ENCODE data around the gene ISX.
"Not testable (repeated sequence)": the region's sequence is repeated elsewhere in the genome, so short reads cannot be mapped to it uniquely, and the experiment has no call there.

DNA sequence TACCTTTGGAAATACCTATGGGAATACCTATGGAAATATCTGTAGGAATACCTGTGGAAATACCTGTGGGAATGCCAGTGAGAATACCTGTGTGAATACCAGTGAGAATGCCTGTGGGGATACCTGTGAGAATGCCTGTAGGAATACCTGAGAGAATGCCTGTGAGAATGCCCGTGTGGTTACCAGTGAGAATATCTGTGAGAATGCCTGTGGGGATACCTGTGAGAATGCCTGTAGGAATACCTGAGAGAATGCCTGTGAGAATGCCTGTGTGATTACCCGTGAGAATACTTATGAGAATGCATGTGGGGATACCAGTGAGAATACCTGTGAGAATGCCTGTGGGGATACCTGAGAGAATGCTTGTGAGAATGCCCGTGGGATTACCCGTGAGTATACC, 15.9 kb upstream of the ISX start:
- not testable (repeated sequence) for TF ChIP-seq CTCF (IDR thresholded peaks at IDR 0.05 in 4 of 5, conservative IDR thresholded peaks at IDR 0.05 in 1 of 5); POLR2A (IDR thresholded peaks at IDR 0.05)

Data from gastrocnemius medialis (tissue), 4 donors.